GM08714 (cell line): ENCODE measurements around the gene LEAP2.

Source experiments
- H3K4me3 ChIP-seq: fragments of 200-500 bp; sonication (Bioruptor generic); 2 replicates; pipeline ENCODE4 v1.5.1; 2014; ENCODE audit warnings: mild to moderate bottlenecking, low read length, inconsistent platforms
- ZNF274 ChIP-seq: IDR thresholded peaks from 2 replicates; pipeline ENCODE4 v1.6.1; 2012; ENCODE audit warnings: mild to moderate bottlenecking, low read depth, low read length

Gene LEAP2

GRCh38 chr5:132916086-132916485 lies 42.6 kb downstream of the LEAP2 start:
- no peak for TF ChIP-seq ZNF274
- no peak overlapping the region for H3K4me3 ChIP-seq
